Measurements from ENCODE around the gene ACYP2.

DNA sequence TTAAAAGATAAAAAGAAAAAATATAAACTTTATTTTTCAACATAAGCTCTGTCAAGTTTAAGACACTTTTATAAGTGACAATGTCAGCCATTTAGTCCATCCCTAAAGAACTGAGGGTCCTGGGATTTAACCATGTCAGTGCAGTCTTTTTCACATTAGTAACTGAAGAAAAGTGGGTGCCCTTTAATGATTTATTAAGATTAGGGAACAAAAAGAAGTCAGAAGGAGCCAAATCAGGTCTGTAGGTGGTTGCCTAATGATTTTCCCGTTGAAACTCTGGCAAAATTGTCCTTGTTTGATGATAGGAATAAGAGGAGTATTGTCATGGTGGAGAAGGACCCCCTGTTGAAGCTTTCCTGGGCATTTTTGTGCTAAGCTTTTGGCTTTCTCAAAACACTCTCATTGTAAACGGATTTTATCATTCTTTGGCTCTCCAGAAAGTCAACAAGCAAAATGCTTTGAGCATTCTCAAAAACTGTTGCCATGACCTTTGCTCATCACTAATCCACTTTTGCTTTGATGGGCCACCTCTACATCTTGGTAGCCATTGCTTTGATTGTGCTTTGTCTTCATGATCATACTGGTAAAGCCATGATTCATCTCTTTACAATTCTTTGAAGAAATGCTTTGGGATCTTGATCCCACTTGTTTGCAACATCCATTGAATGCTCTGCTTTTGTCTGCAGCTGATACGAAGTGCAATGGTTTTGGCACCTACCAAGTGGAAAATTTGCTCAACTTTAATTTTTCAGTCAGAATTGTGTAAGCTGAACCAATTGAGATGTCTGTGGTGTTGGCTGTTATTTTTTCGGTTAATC is 118.6 kb downstream of the ACYP2 start:
- TF ChIP-seq POLR2A (IDR thresholded peaks at IDR 0.05) (no peak), CTCF (IDR thresholded peaks at IDR 0.05) (no peak)
